Keratinocyte (primary cell): ENCODE data around the gene MIEN1.

Experiments used
- EZH2 ChIP-seq: IDR thresholded peaks from one replicate; pipeline ENCODE4 v1.6.1; 2012; ENCODE audit warnings: inconsistent platforms, mild to moderate bottlenecking, low read length, moderate library complexity
- TF ChIP-seq, protein P1 (sequence below), 3 experiments: IDR thresholded peaks in 1 of 3; conservative IDR thresholded peaks in 1 of 3; optimal IDR thresholded peaks in 1 of 3; 2 replicates in 2 of 3; 3 replicates in 1 of 3; pipeline versions ENCODE3 to v1.5.1; 2011; ENCODE audit warnings: low read length in 3 of 3, mild to moderate bottlenecking in 3 of 3, moderate library complexity in 2 of 3, control low read depth in 1 of 3, inconsistent platforms in 1 of 3; ENCODE audit not compliant: insufficient read depth in 2 of 3; ENCODE audit errors: extremely low read depth in 1 of 3

DNA sequence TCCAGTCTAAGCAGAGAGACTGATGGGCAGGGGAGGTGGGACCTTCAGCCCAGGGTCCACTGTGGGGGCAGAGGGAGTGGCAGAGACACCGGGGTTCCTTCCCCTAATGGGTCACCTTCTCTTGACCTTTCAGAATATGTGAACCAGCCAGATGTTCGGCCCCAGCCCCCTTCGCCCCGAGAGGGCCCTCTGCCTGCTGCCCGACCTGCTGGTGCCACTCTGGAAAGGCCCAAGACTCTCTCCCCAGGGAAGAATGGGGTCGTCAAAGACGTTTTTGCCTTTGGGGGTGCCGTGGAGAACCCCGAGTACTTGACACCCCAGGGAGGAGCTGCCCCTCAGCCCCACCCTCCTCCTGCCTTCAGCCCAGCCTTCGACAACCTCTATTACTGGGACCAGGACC is 2.8 kb downstream of the MIEN1 start:
- no peak for TF ChIP-seq EZH2
- TF ChIP-seq, protein P1, sequence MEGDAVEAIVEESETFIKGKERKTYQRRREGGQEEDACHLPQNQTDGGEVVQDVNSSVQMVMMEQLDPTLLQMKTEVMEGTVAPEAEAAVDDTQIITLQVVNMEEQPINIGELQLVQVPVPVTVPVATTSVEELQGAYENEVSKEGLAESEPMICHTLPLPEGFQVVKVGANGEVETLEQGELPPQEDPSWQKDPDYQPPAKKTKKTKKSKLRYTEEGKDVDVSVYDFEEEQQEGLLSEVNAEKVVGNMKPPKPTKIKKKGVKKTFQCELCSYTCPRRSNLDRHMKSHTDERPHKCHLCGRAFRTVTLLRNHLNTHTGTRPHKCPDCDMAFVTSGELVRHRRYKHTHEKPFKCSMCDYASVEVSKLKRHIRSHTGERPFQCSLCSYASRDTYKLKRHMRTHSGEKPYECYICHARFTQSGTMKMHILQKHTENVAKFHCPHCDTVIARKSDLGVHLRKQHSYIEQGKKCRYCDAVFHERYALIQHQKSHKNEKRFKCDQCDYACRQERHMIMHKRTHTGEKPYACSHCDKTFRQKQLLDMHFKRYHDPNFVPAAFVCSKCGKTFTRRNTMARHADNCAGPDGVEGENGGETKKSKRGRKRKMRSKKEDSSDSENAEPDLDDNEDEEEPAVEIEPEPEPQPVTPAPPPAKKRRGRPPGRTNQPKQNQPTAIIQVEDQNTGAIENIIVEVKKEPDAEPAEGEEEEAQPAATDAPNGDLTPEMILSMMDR (optimal IDR thresholded peaks at IDR 0.05 in 1 of 3, IDR thresholded peaks at IDR 0.05 in 1 of 3, conservative IDR thresholded peaks at IDR 0.05 in 1 of 3; ENCODE audit: extremely low read depth in 1 of 3, insufficient read depth in 2 of 3, low read length in 3 of 3) = no peak
